Thyroid gland (tissue), 4 donors: ENCODE results near the gene NAP1L4.

ENCODE experiments used
- POLR2A ChIP-seq, 2 donors: fragments of 450-650 bp; IDR thresholded peaks; one replicate each; pipeline ENCODE4 v1.6.1; 2017; ENCODE audit warnings: antibody characterized with exemption in 2 of 2, mild to moderate bottlenecking in 2 of 2, moderate library complexity in 1 of 2
- TF ChIP-seq, protein P1 (sequence below), 6 experiments: fragments of 200-600 bp in 3 of 6; fragments of 450-650 bp in 3 of 6; sonication (generic) in 3 of 6; IDR thresholded peaks; one replicate each; pipeline ENCODE4 v1.5.1; 2016 to 2019; ENCODE audit warnings: antibody characterized with exemption in 6 of 6, mild to moderate bottlenecking in 2 of 6, inconsistent platforms in 1 of 6, moderate library complexity in 1 of 6

DNA sequence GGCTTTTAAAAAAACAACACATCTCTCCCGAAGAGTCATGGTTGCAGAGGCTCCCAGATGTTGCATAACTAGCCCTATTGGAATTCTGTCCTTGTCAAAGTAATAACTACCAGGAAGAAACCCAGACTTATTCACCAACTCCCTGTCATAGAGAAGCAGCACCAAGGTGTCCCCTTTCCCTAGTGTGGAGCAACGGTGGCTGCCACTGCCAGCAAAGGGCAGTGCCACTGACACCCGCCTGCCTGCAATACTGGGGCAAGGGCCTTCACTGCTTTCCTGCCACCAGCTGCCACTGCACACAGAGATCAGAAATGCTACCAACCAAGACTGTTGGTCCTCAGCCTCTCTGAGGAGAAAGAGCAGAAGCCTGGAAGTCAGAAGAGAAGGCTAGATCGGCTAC, 27.3 kb downstream of the NAP1L4 start:
- TF ChIP-seq, protein P1, sequence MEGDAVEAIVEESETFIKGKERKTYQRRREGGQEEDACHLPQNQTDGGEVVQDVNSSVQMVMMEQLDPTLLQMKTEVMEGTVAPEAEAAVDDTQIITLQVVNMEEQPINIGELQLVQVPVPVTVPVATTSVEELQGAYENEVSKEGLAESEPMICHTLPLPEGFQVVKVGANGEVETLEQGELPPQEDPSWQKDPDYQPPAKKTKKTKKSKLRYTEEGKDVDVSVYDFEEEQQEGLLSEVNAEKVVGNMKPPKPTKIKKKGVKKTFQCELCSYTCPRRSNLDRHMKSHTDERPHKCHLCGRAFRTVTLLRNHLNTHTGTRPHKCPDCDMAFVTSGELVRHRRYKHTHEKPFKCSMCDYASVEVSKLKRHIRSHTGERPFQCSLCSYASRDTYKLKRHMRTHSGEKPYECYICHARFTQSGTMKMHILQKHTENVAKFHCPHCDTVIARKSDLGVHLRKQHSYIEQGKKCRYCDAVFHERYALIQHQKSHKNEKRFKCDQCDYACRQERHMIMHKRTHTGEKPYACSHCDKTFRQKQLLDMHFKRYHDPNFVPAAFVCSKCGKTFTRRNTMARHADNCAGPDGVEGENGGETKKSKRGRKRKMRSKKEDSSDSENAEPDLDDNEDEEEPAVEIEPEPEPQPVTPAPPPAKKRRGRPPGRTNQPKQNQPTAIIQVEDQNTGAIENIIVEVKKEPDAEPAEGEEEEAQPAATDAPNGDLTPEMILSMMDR (IDR thresholded peaks at IDR 0.05), result no peak
- TF ChIP-seq POLR2A (IDR thresholded peaks at IDR 0.05), result no peak
